ENCODE measurements around the gene FMNL3. TPM values are rescaled to one million over a fixed set of nuclear protein-coding genes. Genes with fewer than 3 reads are reported as not detected.

FMNL3 gene
- total and polyA plus RNA-seq, 2 of the 13 experiments (the other 11 are each of a cell fraction or from before 2014, with no cell fraction given): 0.44 to 1.1 TPM

DNA sequence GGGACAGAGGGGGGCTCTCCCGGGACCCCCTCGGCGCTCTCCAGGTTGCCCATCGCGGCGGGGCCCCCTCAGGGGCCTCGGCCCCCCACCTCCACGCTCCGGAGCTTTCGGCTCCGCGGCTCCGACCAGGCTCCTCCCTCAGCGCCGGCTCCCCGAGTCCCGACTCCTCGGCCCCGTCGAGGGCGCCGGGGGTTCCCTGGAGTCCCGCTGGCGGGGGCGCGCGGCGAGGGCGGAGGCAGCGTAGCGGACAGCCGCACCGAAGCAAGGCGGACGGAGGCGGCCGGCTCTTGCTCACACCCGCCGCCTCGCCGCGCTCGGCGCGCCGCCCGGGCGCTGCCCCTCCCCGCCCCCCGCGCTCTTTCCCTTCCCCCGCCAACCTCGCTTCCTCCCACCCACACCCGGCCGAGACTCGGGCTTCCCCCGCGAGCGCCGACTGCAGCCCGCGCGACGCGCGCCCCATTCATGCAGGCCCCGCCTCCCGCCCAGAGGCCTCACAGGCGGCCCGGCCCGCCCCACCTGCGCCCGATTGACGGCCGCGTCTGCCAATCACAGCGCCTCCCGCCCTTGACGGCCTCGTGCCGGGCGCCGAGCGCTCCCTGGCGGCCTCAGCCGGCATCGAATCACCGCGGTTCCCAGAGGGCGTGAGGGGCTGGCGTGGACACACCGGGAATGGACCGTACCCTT lies at the start of gene FMNL3 (continued):
- TF ChIP-seq, protein P1, sequence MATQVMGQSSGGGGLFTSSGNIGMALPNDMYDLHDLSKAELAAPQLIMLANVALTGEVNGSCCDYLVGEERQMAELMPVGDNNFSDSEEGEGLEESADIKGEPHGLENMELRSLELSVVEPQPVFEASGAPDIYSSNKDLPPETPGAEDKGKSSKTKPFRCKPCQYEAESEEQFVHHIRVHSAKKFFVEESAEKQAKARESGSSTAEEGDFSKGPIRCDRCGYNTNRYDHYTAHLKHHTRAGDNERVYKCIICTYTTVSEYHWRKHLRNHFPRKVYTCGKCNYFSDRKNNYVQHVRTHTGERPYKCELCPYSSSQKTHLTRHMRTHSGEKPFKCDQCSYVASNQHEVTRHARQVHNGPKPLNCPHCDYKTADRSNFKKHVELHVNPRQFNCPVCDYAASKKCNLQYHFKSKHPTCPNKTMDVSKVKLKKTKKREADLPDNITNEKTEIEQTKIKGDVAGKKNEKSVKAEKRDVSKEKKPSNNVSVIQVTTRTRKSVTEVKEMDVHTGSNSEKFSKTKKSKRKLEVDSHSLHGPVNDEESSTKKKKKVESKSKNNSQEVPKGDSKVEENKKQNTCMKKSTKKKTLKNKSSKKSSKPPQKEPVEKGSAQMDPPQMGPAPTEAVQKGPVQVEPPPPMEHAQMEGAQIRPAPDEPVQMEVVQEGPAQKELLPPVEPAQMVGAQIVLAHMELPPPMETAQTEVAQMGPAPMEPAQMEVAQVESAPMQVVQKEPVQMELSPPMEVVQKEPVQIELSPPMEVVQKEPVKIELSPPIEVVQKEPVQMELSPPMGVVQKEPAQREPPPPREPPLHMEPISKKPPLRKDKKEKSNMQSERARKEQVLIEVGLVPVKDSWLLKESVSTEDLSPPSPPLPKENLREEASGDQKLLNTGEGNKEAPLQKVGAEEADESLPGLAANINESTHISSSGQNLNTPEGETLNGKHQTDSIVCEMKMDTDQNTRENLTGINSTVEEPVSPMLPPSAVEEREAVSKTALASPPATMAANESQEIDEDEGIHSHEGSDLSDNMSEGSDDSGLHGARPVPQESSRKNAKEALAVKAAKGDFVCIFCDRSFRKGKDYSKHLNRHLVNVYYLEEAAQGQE (IDR thresholded peaks at IDR 0.05; ENCODE audit: borderline replicate concordance in 1 of 2, low read depth in 1 of 2, low read length in 2 of 2): no peak
- TF ChIP-seq, protein P2, sequence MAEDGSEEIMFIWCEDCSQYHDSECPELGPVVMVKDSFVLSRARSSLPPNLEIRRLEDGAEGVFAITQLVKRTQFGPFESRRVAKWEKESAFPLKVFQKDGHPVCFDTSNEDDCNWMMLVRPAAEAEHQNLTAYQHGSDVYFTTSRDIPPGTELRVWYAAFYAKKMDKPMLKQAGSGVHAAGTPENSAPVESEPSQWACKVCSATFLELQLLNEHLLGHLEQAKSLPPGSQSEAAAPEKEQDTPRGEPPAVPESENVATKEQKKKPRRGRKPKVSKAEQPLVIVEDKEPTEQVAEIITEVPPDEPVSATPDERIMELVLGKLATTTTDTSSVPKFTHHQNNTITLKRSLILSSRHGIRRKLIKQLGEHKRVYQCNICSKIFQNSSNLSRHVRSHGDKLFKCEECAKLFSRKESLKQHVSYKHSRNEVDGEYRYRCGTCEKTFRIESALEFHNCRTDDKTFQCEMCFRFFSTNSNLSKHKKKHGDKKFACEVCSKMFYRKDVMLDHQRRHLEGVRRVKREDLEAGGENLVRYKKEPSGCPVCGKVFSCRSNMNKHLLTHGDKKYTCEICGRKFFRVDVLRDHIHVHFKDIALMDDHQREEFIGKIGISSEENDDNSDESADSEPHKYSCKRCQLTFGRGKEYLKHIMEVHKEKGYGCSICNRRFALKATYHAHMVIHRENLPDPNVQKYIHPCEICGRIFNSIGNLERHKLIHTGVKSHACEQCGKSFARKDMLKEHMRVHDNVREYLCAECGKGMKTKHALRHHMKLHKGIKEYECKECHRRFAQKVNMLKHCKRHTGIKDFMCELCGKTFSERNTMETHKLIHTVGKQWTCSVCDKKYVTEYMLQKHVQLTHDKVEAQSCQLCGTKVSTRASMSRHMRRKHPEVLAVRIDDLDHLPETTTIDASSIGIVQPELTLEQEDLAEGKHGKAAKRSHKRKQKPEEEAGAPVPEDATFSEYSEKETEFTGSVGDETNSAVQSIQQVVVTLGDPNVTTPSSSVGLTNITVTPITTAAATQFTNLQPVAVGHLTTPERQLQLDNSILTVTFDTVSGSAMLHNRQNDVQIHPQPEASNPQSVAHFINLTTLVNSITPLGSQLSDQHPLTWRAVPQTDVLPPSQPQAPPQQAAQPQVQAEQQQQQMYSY (CRISPR knock-in tag; IDR thresholded peaks at IDR 0.05): peak; percentile 64
- TF ChIP-seq, protein P3, sequence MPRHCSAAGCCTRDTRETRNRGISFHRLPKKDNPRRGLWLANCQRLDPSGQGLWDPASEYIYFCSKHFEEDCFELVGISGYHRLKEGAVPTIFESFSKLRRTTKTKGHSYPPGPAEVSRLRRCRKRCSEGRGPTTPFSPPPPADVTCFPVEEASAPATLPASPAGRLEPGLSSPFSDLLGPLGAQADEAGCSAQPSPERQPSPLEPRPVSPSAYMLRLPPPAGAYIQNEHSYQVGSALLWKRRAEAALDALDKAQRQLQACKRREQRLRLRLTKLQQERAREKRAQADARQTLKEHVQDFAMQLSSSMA (CRISPR knock-in tag; IDR thresholded peaks at IDR 0.05): 0 out of 2 replicates have a peak, but pooled peaks have one; percentile 47
- TF ChIP-seq SP140L (CRISPR knock-in tag; IDR thresholded peaks at IDR 0.05; ENCODE audit: borderline replicate concordance) (peak; percentile 97; the same call in 1 of the 2 replicates), ZNF354B (CRISPR knock-in tag; IDR thresholded peaks at IDR 0.05) (0 out of 2 replicates have a peak, but pooled peaks have one; percentile 34), ZNF232 (CRISPR knock-in tag; IDR thresholded peaks at IDR 0.05; ENCODE audit: borderline replicate concordance) (0 out of 2 replicates have a peak, but pooled peaks have one; percentile 67), ARID2 (CRISPR knock-in tag; IDR thresholded peaks at IDR 0.05; ENCODE audit: borderline replicate concordance) (0 out of 2 replicates have a peak, but pooled peaks have one; percentile 64), ZNF329 (CRISPR knock-in tag; IDR thresholded peaks at IDR 0.05; ENCODE audit: low read depth) (peak; percentile 80), ZC3H4 (CRISPR knock-in tag; IDR thresholded peaks at IDR 0.05; ENCODE audit: borderline replicate concordance) (no peak; the same call in 1 of the 2 replicates), CREM (IDR thresholded peaks at IDR 0.05) (no peak), CREM (CRISPR knock-in tag; IDR thresholded peaks at IDR 0.05) (no peak), GATA4 (IDR thresholded peaks at IDR 0.05; ENCODE audit: borderline replicate concordance, low read depth) (no peak), ZSCAN31 (CRISPR knock-in tag; IDR thresholded peaks at IDR 0.05; ENCODE audit: low read depth) (peak; percentile 87; the same call in 1 of the 2 replicates), RAD21 (CRISPR knock-in tag; IDR thresholded peaks at IDR 0.05) (peak; percentile 95)
- TF ChIP-seq, protein P4, sequence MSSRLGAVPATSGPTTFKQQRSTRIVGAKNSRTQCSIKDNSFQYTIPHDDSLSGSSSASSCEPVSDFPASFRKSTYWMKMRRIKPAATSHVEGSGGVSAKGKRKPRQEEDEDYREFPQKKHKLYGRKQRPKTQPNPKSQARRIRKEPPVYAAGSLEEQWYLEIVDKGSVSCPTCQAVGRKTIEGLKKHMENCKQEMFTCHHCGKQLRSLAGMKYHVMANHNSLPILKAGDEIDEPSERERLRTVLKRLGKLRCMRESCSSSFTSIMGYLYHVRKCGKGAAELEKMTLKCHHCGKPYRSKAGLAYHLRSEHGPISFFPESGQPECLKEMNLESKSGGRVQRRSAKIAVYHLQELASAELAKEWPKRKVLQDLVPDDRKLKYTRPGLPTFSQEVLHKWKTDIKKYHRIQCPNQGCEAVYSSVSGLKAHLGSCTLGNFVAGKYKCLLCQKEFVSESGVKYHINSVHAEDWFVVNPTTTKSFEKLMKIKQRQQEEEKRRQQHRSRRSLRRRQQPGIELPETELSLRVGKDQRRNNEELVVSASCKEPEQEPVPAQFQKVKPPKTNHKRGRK (CRISPR knock-in tag; IDR thresholded peaks at IDR 0.05): no peak
- TF ChIP-seq, protein P5, sequence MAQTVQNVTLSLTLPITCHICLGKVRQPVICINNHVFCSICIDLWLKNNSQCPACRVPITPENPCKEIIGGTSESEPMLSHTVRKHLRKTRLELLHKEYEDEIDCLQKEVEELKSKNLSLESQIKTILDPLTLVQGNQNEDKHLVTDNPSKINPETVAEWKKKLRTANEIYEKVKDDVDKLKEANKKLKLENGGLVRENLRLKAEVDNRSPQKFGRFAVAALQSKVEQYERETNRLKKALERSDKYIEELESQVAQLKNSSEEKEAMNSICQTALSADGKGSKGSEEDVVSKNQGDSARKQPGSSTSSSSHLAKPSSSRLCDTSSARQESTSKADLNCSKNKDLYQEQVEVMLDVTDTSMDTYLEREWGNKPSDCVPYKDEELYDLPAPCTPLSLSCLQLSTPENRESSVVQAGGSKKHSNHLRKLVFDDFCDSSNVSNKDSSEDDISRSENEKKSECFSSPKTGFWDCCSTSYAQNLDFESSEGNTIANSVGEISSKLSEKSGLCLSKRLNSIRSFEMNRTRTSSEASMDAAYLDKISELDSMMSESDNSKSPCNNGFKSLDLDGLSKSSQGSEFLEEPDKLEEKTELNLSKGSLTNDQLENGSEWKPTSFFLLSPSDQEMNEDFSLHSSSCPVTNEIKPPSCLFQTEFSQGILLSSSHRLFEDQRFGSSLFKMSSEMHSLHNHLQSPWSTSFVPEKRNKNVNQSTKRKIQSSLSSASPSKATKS (CRISPR knock-in tag; IDR thresholded peaks at IDR 0.05): no peak
